ENCODE data around the gene ARHGAP10.
A peak's percentile ranks its signal among the peaks of the same experiment; 100 is the strongest.

The ARHGAP10 gene, protein sequence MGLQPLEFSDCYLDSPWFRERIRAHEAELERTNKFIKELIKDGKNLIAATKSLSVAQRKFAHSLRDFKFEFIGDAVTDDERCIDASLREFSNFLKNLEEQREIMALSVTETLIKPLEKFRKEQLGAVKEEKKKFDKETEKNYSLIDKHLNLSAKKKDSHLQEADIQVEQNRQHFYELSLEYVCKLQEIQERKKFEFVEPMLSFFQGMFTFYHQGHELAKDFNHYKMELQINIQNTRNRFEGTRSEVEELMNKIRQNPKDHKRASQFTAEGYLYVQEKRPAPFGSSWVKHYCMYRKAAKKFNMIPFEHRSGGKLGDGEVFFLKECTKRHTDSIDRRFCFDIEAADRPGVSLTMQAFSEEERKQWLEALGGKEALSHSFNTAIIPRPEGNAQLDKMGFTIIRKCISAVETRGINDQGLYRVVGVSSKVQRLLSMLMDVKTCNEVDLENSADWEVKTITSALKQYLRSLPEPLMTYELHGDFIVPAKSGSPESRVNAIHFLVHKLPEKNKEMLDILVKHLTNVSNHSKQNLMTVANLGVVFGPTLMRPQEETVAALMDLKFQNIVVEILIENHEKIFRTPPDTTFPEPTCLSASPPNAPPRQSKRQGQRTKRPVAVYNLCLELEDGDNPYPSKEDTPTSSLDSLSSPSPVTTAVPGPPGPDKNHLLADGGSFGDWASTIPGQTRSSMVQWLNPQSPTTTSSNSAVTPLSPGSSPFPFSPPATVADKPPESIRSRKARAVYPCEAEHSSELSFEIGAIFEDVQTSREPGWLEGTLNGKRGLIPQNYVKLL

DNA sequence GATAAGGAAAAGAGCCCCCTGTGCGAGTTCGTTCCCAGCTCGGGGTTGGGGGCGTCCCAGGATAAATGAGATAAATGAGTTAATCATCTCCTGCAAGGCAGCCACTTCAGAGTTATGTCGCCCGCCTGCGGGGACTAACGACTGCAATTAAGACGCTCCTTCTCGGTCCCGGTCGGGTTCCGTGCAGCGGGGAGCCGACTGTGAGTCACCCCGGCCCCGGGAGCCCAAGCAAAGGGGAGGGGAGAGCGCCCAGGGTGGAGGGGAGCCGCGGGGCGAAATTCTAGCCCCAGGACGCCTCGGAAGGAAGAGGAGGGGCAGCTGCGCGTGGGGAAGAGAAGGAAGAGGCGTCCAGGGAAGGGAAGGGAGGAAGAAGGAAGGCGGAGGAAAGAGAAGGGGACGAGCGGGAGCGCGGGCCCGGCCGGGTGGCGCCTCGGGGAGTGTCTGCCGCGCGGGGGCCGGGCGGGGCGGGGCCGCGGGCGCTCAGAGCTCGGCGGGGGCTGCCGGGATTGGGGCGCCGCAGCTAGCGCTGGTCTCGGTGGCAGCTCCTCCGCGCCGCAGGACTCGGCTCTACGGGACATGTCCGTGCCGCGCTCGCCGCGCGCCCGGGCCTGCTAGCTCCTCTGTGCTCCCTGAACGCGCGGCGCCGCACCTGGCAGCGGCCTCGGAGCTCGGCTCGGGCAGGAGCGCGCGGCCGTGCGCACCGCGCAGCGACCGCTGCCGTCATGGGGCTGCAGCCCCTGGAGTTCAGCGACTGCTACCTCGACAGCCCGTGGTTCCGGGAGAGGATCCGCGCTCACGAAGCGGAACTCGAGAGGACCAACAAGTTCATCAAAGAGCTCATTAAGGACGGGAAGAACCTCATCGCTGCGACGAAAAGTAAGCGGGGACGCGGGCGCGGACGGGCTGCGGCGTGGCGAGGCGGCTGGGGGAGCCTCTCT is at the start of gene ARHGAP10:
TSS of gene ARHGAP10 (plus strand) at position 509 of the 938 bp plus-strand sequence. CDS start at position 723, 214 bp downstream.
- peak in 1 of 2 experiments; percentile 67 for DNase-seq

DNA sequence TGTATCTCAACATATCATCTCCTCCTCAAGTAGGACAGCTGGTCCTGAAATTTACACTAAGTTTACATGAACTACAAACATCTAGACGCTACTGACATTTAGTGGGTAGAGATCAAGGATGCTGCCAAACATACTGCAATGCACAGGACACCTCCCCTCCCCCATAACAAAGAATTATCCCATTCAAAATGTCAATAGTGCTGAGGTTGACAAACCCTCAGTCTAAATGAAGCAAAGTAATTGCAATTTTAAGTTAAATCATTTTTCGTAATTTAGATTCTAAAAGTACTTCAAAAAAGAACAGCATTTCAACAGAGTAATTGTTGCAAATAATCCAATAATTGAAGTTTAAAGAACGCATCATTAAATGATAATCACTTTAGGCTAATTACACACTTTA is 49.1 kb upstream of the ARHGAP10 start:
- no peak for DNase-seq

DNA sequence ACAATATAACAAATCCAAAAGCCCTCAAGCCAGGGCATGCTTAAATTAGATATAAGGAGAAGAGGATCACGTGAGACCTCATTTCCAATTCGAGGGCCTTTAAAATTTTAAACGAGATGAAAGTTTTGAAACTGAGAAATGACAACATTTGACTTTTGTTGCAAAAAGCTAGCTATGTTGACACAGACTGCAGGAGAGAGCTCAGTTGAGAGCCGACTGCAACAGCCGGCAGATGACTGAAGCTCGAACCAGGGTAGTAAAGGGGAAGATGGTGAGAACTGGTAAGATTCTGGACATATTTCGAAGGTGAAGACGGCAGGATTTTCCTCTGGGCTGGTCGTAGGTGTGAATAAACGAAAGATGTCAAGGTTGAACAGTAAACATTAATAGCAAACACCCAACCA is 48.7 kb upstream of the ARHGAP10 start:
- peak in 1 of 2 experiments; percentile 6 for DNase-seq

DNA sequence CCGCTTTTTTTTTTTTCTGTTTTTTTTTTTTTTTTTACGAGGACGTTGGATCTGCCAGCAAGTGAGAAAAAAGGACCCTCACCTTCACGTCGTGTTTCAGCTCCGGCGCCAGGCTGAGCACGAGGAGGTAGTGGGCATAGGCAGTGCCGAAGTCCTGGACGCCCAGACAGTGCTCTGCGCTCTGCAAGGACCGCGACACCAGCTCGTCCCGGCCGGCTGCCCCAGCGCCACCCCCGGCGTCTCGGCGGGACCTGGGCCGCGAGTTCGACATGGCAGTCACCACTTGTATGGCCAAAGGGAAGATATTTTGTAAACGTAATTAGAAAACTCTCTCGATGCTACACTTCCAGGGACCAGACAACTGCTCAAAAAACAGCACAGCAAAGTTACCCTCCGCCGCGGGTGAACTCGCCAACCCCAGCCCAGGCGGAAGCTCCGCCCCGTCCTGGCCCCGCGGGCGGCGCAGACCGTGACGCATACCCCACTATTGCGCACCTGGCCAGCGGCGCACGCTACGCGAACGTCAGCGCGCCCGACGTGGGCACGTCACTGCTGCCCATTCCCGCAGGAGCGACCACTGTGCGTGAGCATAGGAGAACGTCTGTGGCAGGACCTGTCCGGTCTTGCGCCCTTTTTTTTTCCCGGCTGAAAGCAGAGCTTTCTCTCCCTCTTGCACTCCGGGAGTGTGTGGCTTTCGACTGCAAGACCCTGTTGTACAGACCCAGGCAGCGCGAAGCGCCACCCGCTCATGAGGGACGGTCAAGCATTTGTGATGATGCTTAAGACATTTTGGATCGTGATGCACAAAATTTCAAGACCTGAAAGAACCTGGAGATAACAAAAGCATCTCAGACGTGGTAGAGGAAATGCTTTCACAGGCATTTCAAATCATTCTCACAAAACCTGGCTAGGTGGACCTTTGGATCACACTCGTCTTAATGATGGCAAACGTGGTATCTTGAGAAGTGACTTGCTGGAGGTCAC is 47.9 kb upstream of the ARHGAP10 start, which contains the start of gene PRMT9:
TSS of gene PRMT9 (minus strand) at position 447 of the 984 bp plus-strand sequence. CDS start at position 271, 176 bp downstream.
- DNase-seq, result peak; percentile 69 to 92

DNA sequence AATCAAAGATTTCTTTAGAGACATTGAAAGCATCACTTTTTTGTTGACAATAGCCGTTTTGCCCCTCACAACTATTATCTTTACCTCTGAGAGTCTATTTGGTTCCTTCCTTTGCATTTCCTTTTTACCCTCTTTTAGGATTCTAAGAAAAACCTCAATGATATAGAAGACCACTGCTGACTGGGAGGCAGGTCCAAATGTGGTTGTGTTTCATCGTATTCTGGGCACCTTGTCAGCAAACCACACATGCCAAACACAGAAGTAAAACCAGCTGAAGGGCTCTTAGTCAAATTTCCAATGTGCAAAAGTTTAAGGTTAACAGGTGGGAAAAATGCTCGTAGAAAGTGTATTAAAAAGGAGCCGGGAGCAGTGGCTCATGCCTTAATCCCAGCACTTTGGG is 42.8 kb upstream of the ARHGAP10 start:
- no peak for DNase-seq

DNA sequence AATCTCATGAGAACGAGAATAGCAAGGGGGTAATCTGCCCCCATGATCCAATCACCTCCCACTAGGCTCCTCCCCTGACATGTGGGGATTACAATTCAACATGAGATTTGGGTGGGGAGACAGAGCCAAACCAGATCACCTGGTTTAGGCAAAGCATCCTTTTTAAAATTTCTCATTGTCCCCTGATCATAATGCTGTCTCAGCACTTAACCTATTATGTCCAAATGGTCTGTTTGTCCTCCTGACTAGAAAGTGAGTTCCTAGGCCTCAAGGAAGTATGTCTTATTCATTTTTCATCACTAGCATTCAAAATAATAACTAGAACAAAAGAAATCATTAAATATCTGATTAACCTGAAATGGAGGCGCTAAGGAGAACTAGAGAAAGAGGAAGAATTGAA is 40.1 kb upstream of the ARHGAP10 start:
- no peak for DNase-seq

DNA sequence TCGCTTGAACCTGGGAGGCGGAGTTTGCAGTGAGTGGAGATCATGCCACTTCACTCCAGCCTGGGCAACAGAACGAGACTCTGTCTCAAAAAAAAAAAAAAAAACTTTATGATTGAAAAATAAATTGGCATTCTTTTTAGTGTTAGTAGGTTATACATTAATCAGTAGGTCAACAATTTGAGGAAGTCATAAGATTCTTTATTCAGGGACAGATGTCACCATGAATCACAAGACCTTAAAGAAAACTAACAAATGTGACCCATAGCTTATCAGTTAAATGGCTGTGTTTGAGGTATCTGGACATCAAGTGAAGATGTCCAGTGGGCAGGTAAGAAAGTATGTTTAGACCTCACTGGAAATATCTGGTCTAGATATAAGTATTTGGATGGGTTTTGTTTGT is 38.7 kb upstream of the ARHGAP10 start:
- no peak for DNase-seq

DNA sequence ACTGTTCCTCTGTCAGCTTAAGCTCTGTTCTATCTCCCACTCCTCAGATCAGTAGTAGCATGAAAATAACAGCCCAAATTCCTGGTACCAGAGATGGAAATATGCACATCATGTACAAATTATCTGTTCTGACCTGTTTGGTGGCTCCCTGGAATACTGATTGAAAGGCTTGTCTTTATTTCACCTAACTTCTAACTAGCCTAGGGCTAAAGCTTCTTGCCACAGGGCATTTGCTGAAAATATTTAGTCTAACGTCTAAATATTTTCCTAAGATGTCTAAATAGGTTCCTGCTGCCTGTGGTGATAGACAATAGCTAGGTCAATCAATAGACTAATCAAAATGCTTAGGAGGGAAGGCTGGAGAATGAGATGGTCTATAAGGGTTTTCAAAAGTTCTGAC is 35.0 kb upstream of the ARHGAP10 start:
- DNase-seq, result no peak

DNA sequence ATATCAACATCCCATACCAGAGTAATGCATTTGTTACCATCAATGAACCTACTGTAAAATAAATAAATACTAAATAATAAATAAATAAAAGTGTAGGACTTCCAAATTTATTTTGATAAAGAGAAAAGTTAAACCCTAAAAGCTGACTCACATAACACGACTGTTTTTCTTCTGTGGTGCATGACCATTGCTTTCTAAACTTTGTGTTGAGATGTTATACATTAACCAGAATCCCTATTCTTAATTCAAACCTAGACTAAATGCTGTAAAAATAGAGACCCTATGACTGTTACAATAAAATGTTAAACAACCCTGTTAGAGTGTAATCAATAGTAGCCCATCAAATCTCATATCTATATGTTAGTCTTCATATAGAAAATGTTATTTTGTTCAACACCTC is 27.0 kb upstream of the ARHGAP10 start:
- no peak for DNase-seq

DNA sequence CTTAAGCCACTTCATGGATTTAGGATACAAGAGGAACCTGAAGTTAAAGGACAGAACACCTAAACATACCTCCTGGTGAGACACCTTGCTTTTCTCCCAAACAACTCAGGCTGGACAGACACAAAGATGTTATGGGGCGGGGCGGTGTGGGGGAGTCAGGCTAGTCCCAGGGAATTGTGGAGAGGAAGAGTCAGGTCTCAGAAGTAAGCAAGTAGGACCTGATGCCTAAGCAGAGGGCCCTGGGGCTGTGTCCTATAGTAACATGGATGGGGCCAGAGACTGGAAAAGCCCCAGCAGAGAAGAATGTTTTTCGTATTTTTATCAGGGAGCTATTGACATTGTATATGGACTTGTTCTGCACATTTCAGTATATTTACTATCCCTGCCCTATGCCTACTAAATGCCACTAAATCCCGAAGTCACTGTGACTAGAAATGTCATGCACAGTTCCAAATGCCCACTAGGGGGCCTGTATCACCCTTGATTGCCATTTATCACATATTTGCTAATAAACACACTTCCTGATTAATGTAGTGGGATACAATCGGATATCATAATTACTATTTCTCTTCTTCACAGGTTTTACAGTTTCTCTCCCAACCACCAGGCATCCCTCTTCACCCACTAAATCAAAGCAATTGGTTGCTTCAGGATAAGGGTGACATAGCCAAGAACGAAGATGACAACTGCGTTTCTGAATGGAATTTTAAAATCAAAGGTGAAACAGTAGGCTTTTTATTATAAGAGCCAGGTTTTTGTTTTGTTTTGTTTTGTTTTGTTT is 23.8 kb upstream of the ARHGAP10 start:
- DNase-seq, result peak; percentile 8 to 48

DNA sequence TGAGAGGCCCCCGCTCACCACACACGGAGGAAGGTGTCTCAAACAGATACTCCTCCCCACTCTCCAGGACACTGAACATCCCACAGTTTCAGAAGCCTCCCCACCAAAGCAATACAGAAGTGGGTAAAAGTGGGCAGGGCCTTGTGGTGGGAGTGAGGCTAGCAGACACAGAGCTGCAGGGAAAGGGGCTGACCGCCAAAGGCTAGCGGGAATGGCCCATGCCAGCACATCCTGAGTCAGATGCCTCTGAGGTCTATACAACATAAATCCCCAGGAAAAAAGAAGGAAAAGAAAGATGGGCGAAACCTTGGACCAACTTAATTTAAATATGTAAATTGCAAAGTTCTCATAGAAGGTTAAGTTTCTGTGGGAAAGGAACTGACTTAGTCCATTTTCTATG is 21.9 kb upstream of the ARHGAP10 start:
- no peak for DNase-seq

DNA sequence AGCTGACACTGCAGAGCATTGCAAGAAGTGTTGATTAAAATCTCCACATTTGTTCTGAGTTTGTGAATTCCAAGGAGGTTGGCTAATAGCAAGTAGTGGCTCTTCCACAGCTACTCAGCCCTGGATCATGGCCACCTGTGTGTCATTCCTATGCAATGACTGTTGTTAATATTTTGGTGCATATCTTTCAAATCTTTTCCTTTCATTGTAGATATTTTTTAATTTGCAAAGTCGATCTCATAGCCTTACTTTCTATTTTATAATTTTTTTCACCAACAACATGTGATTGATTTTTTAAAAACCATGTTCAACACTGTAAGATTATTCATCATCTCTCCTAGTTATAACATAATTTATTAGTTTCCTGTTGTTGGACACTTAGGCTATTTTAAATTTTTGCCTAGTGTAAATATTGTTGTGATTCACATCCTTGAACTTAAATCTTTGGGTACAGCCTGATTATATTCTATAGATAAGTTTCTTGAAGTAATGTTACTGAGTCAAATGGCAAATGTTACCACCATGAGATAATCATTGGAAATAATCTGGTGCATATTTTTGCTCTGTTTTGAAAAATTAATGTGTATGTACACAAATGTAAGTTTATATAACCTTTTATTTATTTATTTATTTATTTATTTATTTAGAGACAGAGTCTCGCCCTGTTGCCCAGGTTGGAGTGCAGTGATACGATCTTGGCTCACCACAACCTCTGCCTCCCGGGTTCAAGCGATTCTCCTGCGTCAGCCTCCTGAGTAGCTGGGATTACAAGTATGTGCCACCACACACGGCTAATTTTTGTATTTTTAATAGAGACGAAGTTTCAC is 17.1 kb upstream of the ARHGAP10 start:
- no peak for DNase-seq

DNA sequence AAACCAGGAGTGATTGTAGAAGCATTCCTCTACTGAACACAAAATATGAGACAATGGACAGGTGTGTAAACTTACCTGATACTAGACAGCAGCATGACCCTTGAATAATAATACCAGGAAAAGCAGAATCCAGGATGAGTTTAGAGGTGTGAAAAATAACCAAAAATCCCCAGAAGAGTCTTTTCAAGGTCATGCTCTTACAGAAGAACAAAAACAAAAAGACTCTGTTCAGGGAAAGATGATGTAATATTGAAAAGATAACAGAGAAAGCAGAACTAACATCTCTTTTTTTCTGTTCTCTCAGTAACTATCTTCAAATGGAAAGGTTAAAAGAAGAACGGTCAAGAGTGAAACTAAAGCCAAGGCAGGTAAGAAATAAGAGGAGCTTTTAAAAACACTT is 14.0 kb upstream of the ARHGAP10 start:
- no peak for DNase-seq

DNA sequence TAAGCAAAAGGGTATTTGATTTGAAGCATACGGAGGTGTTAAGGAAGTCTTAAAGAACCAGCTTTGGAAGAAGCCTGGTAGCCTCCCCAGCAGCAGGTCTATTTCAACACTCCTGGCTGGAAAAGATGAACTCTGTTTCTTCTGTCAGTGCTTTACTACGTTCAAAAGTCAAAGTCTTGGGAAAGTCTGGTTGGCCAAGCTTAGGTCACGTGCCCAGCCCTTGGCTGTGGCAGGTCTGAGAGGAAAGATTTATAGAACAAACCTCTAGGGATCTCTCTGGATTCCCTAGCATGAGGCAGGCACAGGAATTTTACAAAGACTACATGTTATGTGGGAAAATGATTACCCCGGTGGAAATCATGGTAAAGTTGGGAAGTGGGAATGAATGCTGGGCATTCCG is 8.6 kb upstream of the ARHGAP10 start:
- DNase-seq, result no peak

DNA sequence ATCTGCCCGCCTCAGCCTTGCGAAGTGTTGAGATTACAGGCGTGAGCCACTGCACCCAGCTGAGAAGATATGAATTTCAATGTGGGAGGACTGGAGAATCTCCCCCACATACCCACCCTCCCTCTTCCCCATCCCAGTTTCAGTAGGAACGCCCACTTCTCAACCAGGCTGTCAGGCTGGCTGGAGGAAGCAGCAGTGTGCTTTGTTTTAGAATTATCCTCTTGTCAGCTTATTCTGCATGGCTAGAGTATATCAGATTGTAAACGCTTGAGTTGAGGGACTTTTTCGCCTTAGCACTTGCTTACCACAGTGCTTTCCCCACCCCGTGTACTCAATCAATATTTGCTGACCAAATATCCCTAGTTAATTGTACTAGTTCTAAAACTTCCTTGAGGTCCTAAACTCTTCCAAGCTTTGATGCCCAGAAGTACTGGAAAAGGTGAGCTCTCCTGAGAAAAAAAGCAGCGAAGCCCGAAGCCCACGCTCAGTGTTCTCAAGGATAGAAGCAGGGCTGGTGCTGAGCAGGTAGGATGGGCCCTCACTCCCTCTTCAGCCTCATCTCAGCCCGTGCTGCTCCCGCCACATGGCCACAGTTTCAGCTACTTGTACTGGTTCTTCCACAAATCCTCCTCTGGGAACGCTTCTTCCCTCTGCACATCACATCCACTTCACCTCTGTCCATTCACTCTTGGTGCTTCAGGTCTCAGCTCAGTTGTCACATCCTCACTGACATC is 7.3 kb upstream of the ARHGAP10 start:
- DNase-seq, result no peak

DNA sequence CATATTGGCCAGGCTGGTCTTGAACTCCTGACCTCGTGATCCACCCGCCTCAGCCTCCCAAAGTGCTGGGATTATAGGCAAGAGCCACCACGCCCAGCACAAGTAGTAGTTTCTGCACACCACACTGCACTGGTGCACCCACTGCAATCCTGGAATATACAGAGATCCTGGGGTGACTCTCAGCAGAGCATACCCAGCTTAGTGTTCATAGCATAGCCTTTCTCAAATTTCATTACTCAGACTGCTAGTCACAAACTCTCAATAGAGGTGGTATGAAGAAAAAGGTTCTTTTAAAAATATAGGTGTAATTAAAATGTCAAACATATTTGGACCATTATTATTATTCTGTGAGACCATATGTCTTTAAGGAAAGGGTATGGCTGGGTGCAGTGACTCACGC is 6.2 kb upstream of the ARHGAP10 start:
- DNase-seq, result no peak

DNA sequence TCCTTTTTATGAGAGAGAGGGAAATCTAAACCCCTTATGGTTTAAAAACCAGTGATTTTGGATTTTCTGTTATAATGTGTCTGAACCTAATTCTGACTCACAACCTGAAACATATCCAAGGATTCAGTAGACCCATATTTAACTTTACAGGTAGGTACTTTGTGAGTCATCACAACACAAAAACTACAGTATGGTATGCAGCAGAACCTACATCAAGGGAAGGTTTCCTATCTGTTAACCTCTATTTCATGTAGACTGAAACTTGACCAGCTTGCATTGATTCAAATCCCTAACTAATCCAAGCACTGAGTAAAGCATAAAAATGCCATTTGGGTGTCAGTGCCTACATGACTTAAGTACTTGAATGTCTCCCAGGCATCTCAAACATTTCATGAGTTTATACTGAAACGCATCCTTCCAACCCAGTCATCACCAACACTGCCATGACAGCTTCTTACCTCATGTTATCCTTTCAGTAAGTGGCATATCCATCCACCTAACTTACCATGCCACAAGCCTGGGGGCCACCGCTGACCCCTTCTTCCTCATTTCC is 4.3 kb upstream of the ARHGAP10 start:
- DNase-seq, result no peak

DNA sequence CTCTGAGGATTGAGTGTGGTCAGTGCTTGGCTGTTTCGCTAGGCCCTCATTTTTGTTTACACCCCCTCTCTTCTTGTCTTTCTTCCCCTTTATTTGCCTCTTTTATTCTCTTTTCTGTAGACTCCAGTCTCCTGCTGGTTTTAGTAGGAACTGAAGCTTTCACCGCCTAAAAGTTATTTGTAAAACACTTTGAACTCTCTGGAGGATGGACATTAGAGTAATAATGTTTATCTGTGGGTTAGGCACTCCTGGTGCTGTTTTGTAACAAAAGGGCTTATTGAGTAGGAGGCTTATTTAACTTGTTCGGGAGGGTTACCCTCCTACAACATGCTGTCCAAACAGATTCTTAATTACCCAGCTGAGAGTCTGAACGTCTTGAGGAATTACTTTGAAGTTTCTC is 1.6 kb upstream of the ARHGAP10 start:
- DNase-seq, result no peak

Measured in NCI-H446 (cell line).